Stimulated activated CD4-positive, alpha-beta T cell treated with anti-CD3 and anti-CD28 coated beads, TNF-alpha, amount 100 ng/mL, for 1 hour (primary cell): Measurements from ENCODE around the gene OR1J2.
"Not testable (repeated sequence)": the region's sequence is repeated elsewhere in the genome, so short reads cannot be mapped to it uniquely, and the experiment has no call there.

Experiments
- DNase-seq, 3 donors: peaks; one replicate each; pipeline ENCODE4 v3.0.0-alpha.2; 2020; ENCODE audit warnings: low read depth in 3 of 3, low spot score in 1 of 3

The OR1J2 gene, protein sequence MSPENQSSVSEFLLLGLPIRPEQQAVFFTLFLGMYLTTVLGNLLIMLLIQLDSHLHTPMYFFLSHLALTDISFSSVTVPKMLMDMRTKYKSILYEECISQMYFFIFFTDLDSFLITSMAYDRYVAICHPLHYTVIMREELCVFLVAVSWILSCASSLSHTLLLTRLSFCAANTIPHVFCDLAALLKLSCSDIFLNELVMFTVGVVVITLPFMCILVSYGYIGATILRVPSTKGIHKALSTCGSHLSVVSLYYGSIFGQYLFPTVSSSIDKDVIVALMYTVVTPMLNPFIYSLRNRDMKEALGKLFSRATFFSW

DNA sequence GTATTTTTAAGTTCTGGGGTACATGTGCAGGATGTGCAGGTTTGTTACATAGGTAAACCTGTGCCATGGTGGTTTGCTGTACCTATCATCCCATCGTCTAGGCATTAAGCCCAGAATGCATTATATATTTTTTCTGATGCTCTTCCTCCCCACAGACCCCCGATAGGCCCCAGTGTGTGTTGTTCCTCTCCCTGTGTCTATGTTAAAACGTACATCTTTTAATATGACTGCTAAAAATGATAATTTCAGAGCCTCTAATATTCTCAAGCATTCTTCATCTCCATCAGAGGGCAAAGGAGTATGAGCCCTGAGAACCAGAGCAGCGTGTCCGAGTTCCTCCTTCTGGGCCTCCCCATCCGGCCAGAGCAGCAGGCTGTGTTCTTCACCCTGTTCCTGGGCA, at the start of gene OR1J2:
Gene OR1J2 (plus strand): TSS at position 301 of the 400 bp plus-strand sequence. CDS start 0 bp downstream, at position 301.
- DNase-seq, result no peak

DNA sequence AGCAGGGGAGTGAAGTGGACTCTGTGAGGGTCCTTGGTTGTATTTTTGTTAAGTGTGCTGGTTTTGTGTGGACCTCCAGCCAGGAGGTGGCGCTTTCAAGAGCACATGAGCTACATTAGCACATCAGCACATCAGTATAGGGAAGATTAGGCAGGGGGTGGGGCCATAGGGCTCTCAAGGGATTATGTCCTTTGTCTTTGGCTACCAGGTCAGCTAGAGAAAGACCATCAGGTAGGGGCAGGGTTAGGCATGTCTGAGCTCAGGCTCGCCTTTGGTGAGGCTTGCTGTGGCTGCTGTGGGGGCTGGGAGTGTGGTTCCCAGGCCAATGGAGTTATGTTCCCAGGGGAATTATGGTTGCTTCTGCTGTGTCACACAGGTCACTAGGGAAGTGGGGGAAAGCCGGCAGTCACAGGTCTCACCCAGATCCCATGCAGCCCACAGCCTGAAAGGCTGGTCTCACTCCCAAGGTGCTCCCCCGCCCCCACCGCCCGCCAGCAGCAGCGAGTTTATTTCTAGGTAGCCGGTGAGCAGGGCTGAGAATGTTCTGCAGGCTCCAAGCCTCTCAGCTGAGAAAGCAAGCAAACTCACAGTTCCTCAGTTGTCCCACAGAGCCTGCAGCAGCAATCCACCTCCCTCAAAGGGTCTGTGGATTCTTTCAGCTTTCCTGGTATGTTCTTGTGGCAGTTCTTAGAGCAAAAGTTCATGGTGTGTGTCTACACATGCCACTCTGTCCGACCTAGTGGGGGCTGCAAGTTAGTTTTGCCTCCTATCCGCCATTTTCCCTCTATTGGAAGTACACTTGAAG, 46.6 kb upstream of the OR1J2 start:
- DNase-seq, result no peak

DNA sequence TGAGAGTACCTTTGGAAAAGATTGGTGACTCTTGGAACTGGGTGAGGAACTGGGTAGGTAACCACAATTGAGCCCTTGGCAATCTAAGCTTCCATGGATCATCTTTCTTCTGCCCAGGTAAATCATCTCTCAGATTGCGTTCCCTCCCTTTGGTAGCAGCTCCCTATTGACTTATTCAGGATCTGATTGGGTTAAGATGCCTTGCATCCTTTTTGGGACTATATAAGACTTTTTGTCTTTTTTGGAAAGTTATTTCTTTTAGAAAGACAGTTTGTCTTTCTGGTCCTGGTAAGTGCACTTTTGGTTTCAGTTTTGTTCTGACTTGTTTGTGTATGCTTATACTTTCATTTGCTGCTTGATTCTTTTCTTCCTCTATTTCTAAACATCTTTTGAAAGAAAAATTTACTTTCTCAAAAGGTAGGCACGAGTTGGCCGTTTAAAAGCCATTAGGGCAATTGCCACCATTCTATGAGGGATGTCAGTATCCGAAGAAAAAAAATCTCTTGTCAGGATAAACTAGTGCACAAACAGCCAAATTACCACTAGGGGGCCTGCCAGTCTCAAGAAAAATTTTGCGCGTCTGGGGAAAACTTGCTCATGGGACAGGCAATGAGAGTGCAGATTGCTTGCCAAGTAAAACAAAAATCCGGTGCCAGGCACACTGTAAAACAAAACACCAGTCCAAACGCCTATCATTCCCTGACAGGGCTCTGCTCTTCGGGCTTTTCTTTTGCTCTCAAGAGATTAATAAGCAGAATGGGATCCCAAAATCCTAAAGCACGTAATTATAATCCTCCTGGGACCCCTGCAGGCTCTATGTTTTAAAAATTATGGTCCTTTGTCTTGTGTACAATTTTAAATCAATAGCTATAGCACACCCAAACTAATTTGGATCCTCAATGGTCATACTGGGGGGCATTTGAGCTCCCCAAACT, 45.7 kb upstream of the OR1J2 start:
- DNase-seq, result peak; percentile 17 to 24 (median 22)

DNA sequence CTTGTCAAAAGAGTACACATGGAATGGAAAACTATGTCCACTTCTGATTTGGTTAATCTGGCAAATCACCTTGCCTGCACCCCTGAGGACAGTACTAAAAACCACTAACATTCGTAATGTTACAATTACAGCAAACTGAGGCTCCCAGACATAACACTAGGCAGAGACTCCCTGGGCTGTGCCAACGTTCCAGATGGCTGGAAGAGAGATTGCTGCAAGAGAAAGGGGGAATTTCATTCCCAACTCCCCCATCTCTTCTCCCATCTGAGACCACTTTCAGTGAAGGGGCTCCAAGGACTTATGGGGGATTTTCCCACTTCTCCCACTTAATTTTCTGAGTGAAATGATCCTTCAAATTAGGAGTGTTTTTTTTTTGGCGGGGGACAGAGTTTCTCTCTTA, 44.1 kb upstream of the OR1J2 start:
- DNase-seq, result no peak

DNA sequence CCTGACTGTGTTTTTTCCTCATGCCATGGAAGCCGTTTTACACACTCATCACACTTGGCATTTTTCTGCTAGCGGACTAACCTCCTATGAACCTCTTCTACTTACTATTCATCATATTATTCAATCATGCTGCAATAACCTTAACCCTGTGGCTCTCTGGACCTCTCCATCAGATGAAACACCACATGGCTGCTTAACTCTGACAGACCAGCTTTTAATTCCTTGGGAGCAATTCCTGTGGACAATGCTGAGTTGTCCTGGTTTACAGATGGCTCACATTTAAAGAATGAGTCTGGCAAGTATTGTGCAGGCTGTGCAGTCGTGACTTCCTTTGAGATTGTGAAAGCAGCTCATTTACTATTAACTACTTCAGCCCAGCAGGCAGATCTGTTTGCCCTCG, 41.9 kb upstream of the OR1J2 start:
- no peak for DNase-seq

DNA sequence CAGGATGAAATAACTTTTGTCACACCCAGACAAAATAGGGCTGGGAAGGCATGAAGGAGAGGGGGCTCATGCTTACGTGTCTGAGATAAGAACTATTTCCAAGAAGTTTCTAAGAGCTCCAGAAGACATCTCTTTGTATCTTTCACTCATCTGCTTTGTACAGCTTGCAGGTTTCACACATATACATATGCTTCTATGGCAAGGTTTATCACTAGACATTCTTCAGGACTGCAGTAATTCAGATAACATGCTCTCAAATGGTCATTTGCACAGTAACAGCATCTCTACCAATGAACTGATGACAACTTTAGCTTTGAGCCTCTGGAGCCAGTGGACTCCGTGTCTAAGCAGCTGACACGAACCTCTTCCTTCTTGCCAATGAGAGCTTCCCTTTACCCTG, 36.0 kb upstream of the OR1J2 start:
- no peak for DNase-seq

DNA sequence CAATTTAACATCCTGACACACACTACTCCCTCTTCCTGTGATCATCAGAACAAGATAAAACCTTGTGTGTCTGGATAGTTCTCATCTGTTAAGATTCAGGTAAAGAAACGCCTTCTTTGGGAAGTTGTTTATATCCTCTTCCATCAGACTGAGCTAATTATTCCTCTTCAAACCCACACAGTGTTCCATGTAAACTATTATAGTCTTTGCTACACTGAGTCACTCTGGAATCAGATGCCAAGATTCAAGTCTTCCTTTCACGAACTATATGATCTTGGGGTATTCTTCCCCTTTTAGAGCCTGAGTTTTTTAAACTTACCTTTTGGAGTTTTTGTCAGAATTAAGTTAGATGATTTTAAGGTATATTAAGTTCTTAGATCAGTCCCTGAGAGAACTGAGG, 34.9 kb upstream of the OR1J2 start:
- no peak for DNase-seq

DNA sequence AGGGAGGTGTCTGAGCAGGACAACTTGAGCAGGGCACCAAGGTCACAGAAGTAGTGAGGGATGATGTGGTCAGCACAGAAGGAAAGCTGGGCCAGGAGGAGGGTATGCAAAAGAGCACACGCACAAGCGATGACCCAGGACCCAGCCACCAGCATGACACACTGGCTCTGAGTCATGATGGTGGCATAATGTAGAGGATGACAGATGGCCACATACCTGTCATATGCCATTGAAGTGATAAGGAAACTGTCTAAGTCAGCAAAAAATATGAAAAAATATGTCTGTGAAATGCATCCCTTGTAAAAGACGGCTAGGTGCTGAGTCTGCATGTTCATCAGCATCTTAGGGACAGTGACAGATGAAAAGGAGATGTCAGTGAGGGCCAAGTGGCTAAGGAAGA, 33.3 kb upstream of the OR1J2 start:
- no peak for DNase-seq

DNA sequence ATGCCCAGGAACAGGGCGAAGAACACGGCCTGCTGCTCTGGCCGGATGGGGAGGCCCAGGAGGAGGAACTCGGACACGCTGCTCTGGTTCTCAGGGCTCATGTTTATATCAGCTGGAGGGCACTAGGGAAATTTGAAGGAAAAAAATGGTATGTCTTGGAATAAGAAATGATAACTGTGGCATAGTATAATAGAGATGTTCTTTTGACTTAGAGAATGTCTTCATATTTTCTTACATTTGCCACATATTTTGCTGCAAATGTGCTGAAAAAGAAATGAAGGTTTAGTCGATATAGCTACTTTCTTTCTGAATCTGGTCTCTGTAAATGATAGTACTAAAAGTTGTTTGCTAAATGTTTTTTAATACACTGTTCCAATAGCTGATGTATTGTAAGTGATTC, 32.8 kb upstream of the OR1J2 start, which contains the start of gene OR1J1:
Gene OR1J1 (minus strand): TSS at position 101 of the 400 bp plus-strand sequence. CDS start 0 bp downstream, at position 101.
- no peak for DNase-seq

DNA sequence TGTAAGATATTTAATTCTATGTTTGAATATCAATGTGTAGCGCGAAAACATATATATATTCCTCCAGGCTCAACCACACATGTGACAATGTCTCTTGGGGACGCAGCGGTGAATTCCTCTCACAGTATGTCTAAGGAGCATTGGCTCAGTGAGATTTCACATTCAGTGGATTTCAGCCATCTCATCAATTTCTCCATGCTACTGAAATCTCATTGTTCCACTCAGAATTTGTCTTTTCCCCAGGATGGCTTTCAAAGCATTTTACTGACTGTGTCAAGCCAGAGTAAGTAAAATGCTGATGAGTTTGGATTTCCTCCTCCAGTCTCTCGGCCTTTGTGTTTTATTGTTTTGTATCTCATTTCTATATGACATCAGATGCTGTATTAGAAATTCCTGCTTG, 31.5 kb upstream of the OR1J2 start:
- DNase-seq, result no peak

DNA sequence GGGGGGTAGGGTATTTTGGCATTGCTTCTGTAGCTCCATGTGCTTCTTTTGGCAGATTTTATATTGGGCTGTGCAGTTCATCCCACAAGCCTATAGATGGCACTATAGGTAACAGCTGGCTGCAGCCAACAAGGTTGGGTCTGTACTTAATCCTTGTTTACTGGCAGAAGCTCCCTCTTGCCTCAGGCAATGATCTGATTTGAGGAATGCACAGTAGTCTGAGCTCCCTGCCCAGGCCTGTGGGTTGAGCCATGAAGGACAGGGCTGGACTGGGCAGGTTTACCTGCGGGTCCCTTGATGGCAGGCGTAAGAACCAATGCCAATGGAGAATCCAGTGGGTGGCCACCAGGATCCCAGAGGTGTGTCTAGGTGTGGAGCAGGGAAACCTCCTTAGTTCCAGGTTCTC, 11.7 kb upstream of the OR1J2 start:
- DNase-seq, result no peak

DNA sequence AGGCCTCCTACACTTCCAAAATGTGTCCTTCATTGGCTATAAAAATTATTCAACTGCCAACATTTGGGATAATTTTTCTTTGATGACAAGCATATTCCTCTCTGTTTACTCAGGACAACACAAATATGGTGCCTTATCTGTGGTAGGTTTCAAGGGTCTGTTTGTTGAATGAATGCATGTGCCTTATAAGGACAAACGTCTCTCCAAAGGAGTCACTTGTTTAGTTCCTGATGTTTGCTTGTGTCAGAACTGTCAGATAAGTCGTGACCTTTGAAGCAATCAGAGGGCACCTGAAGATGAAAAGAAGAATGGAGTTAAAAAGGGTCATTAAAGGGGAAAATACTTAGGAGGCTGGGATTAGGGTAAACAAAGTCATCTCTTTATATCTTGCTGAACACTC, 3.6 kb upstream of the OR1J2 start:
- DNase-seq, result no peak

DNA sequence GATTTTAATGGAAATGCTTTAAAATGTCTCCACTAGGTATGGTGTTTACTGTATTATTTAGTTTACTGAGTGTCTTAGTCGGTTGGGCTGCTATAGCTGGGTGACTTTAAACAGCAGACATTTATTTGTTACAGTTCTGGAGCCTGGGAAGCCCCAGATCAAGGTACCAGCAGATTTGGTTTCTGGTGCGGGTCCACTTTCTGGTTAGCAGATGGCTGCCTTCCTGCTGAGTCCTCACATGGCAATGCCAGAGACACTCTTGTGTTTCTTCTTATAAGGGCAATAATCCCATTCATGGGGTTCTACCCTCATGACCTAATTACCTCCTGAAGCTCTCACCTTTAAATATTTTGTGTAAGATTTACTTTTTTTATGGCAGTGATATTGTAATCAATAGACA, 7.6 kb downstream of the OR1J2 start:
- DNase-seq, result no peak

DNA sequence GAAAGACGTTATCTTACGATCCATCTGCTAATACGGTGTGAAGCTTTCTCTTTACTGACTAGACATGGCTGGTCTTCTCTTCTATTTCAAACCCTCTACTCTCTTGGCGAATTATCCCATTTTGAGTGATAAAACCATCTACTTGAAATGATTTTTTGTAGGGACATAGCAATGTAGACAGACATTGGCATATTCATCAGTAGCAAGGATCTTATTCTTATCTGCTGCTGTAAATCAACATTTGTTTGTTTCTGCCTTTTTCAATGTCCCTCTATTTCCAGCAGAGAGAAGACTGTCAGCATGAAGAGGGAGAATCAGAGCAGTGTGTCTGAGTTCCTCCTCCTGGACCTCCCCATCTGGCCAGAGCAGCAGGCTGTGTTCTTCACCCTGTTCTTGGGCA, 8.2 kb downstream of the OR1J2 start, which contains the start of gene OR1J4:
Gene OR1J4 (plus strand): TSS at position 301 of the 400 bp plus-strand sequence. CDS start 0 bp downstream, at position 301.
- DNase-seq, result no peak

DNA sequence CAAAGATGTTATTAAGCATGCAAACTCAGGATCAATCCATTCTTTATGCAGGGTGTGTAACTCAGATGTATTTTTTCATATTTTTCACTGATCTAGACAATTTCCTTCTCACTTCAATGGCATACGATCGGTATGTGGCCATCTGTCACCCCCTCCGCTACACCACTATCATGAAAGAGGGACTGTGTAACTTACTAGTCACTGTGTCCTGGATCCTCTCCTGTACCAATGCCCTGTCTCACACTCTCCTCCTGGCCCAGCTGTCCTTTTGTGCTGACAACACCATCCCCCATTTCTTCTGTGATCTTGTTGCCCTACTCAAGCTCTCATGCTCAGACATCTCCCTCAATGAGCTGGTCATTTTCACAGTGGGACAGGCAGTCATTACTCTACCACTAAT, 8.8 kb downstream of the OR1J2 start:
- no peak for DNase-seq

DNA sequence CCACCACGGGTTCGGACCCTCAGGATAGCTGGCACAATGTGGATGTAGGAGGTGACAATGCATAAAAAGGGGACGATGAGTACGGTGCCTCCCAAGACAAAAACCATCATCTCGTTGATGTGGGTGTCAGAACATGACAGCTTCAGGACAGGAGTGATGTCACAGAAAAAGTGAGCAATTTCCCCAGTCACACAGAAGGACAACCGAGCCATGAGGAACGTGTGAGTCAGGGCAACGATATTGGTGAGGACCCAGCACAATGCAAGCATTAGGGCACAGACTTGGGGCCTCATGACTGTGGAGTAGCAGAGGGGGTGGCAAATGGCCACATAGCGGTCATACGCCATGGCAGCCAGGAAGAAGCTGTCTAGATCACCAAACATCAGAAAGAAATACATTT, 16.0 kb downstream of the OR1J2 start:
- DNase-seq, result no peak

DNA sequence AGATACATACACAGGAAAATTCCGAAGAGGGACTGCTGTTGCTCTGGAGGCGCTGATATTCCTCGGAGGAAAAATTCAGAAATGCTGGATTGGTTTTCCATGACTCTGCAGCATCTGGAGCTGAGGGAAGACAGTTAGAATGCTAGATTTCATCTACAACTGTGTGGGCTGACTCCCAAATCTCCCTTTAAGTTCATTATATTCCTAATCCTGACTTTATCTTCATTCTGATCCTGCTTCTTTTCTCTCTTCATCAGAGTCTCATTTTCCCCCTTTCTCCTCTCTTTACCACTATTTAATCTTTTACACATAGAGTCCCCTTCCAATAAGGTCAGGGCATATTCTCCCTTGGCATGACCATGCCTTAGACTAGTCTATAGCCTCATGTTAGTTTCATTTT, 16.6 kb downstream of the OR1J2 start, which contains the start of gene OR1N1:
Gene OR1N1 (minus strand): TSS at position 101 of the 400 bp plus-strand sequence. CDS start 0 bp downstream, at position 101.
- DNase-seq, result no peak

DNA sequence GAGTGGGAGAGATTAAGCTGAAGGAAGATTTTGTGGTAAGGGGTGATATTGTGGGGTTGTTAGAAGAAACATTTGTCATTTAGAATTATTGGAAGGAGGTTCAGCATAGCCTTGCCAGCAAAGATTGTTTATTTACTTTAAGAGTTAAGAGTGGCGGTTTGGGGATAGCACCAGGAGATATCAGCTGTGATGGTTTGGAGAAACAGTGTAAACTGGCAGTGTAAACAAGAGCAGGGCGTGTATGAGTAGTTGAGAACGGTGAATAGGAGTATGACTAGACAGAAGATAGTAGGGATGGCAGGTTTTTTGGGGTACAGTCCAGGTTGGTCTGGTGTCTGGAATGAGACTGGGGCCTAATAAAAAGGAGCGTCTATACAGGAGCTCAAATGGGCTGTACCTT, 20.6 kb downstream of the OR1J2 start:
- not testable (repeated sequence) for DNase-seq

DNA sequence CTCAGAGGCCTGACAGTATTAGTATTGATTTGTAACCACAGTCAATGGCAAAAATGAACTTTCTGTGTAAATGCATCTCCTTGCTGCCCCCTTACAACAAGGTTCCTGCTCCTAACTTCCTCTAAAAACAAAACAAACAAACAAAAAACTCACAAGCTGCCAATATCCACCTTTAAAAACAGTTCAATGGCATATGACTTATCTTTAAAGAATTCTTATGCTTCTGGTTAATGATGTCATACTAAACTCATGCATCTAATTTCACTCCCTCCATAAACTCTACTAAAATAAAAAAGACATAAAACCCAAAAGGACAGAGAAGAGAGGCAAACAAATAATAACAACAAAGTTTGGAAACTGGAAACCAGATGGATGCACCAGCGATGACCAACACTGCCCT, 25.5 kb downstream of the OR1J2 start:
- no peak for DNase-seq

DNA sequence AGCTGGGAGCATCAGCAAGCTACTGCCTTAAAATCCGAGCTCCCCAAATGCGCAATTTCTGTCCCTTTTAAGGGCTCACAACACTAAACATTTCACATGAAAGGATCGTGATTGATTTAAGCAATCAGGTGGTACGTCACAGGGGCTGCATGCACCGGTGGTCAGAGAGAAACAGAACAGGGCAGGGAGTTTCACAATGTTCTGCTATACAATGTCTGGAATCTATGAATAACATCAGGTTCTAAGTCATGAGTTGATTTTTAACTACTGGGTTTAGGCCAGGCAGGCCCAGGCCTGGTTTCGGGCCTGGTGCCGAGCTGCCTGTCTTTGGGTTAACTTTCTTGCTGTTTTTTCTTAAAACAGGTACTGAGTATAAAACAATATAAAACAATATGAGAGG, 26.5 kb downstream of the OR1J2 start:
- DNase-seq, result not testable (repeated sequence)

DNA sequence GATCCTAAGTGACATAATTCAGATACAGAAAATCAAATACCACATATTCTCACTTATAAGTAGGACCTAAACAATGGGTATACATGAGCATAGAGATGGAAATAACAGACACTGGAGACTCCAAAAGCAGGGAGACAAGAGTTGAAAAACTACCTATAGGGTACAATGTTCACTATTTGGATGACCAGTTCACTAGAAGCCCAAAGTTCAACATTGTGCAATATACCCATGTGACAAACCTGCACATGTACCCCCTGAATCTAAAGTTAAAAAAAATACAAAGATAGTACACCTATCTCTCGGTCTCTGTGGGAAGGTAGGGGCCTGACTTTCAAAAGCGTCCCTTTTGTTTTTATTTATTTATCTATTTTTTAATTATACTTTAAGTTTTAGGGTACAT, 28.2 kb downstream of the OR1J2 start:
- DNase-seq, result no peak
